ENCODE measurements around the gene PTPRT.

Gene PTPRT

DNA sequence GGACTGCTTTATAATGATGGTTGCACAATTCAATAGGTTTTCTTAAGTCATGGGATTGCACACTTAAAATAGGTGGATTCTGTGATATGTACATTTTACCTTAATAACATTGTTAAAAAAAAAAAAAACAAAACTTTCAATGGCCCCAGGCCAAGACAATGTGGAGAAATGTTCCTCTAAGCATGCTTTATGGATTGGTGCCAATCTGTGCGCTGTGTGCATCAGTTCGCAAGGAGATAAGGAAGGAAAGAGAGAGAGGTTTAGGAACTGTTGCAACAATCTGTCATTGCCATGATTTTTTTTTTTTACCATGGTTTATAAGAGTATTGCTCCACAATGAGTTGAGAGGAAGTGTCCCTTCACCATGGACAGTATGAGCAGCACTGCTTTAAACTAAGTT, 399.6 kb downstream of the PTPRT start:
- H3K9me3 ChIP-seq (ENCODE audit: insufficient read depth, low read length, severe bottlenecking) = no peaks in the 10 kb centered on the region
- H4K20me1 ChIP-seq (ENCODE audit: insufficient read depth, low read length) = no peaks in the 10 kb centered on the region
- peaks cover 7% of the 10 kb centered on the region for H3K27me3 ChIP-seq (ENCODE audit: insufficient read depth, low read length, poor library complexity)
- no peak overlapping the region for H3K4me2 ChIP-seq (ENCODE audit: insufficient read depth, low read length)
- no peak overlapping the region for H2AFZ ChIP-seq (ENCODE audit: low read depth, low read length)
- H3K4me1 ChIP-seq (ENCODE audit: insufficient read depth, low read length) = no peaks in the 10 kb centered on the region
- TF ChIP-seq, protein P1, sequence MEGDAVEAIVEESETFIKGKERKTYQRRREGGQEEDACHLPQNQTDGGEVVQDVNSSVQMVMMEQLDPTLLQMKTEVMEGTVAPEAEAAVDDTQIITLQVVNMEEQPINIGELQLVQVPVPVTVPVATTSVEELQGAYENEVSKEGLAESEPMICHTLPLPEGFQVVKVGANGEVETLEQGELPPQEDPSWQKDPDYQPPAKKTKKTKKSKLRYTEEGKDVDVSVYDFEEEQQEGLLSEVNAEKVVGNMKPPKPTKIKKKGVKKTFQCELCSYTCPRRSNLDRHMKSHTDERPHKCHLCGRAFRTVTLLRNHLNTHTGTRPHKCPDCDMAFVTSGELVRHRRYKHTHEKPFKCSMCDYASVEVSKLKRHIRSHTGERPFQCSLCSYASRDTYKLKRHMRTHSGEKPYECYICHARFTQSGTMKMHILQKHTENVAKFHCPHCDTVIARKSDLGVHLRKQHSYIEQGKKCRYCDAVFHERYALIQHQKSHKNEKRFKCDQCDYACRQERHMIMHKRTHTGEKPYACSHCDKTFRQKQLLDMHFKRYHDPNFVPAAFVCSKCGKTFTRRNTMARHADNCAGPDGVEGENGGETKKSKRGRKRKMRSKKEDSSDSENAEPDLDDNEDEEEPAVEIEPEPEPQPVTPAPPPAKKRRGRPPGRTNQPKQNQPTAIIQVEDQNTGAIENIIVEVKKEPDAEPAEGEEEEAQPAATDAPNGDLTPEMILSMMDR (IDR thresholded peaks at IDR 0.05; ENCODE audit: borderline replicate concordance, extremely low read depth, low read length, poor library complexity, severe bottlenecking) = no peak
- no peak for TF ChIP-seq EZH2 (IDR thresholded peaks at IDR 0.05; ENCODE audit: borderline replicate concordance, low read depth, low read length, severe bottlenecking)
- no peaks in the 10 kb centered on the region for H3K36me3 ChIP-seq (ENCODE audit: insufficient read depth, low read length)
- no peak overlapping the region for H3K4me3 ChIP-seq (ENCODE audit: low read depth in 1 of 2, low read length in 2 of 2)
- no peak for ATAC-seq (ENCODE audit: insufficient read depth, low read depth)
- no peak overlapping the region for H3K9ac ChIP-seq (ENCODE audit: low read depth, low read length)
- DNase-seq = no peak
- H3K27ac ChIP-seq (ENCODE audit: low read length) = no peak overlapping the region
- H3K79me2 ChIP-seq (ENCODE audit: insufficient read depth, low read length) = no peaks in the 10 kb centered on the region

GRCh38 chr20:42788707-42789106, 401.0 kb downstream of the PTPRT start:
- H4K20me1 ChIP-seq (ENCODE audit: insufficient read depth, low read length) = no peaks in the 10 kb centered on the region
- H3K9ac ChIP-seq (ENCODE audit: low read depth, low read length) = no peak overlapping the region
- H3K4me1 ChIP-seq (ENCODE audit: insufficient read depth, low read length) = no peaks in the 10 kb centered on the region
- H3K9me3 ChIP-seq (ENCODE audit: insufficient read depth, low read length, severe bottlenecking) = no peaks in the 10 kb centered on the region
- no peak overlapping the region for H3K4me3 ChIP-seq (ENCODE audit: low read depth in 1 of 2, low read length in 2 of 2)
- H3K27me3 ChIP-seq (ENCODE audit: insufficient read depth, low read length, poor library complexity) = peaks cover 4% of the 10 kb centered on the region
- no peak overlapping the region for H3K27ac ChIP-seq (ENCODE audit: low read length)
- no peak overlapping the region for H3K4me2 ChIP-seq (ENCODE audit: insufficient read depth, low read length)
- no peak for DNase-seq
- TF ChIP-seq, protein P1 (IDR thresholded peaks at IDR 0.05; ENCODE audit: borderline replicate concordance, extremely low read depth, low read length, poor library complexity, severe bottlenecking) = no peak
- no peaks in the 10 kb centered on the region for H3K36me3 ChIP-seq (ENCODE audit: insufficient read depth, low read length)
- no peak overlapping the region for H2AFZ ChIP-seq (ENCODE audit: low read depth, low read length)
- no peak for ATAC-seq (ENCODE audit: insufficient read depth, low read depth)
- no peaks in the 10 kb centered on the region for H3K79me2 ChIP-seq (ENCODE audit: insufficient read depth, low read length)

- no peak overlapping the region for H2AFZ ChIP-seq (ENCODE audit: low read depth, low read length)
- H3K4me2 ChIP-seq (ENCODE audit: insufficient read depth, low read length) = no peak overlapping the region
- DNase-seq (no peak), ATAC-seq (ENCODE audit: insufficient read depth, low read depth) (no peak)
- no peaks in the 10 kb centered on the region for H4K20me1 ChIP-seq (ENCODE audit: insufficient read depth, low read length)
- no peak for TF ChIP-seq EZH2 (IDR thresholded peaks at IDR 0.05; ENCODE audit: borderline replicate concordance, low read depth, low read length, severe bottlenecking)
- TF ChIP-seq, protein P1 (IDR thresholded peaks at IDR 0.05; ENCODE audit: borderline replicate concordance, extremely low read depth, low read length, poor library complexity, severe bottlenecking) = no peak
- H3K9ac ChIP-seq (ENCODE audit: low read depth, low read length) = no peak overlapping the region
- no peaks in the 10 kb centered on the region for H3K79me2 ChIP-seq (ENCODE audit: insufficient read depth, low read length)
- no peaks in the 10 kb centered on the region for H3K36me3 ChIP-seq (ENCODE audit: insufficient read depth, low read length)
- peaks cover 2% of the 10 kb centered on the region for H3K27me3 ChIP-seq (ENCODE audit: insufficient read depth, low read length, poor library complexity)
- H3K9me3 ChIP-seq (ENCODE audit: insufficient read depth, low read length, severe bottlenecking) = no peaks in the 10 kb centered on the region
- H3K4me3 ChIP-seq (ENCODE audit: low read depth in 1 of 2, low read length in 2 of 2) = no peak overlapping the region
- no peaks in the 10 kb centered on the region for H3K4me1 ChIP-seq (ENCODE audit: insufficient read depth, low read length)
- no peak overlapping the region for H3K27ac ChIP-seq (ENCODE audit: low read length)
These were observed 404.7 kb downstream of the PTPRT start for GRCh38 chr20:42785041-42785440.

DNA sequence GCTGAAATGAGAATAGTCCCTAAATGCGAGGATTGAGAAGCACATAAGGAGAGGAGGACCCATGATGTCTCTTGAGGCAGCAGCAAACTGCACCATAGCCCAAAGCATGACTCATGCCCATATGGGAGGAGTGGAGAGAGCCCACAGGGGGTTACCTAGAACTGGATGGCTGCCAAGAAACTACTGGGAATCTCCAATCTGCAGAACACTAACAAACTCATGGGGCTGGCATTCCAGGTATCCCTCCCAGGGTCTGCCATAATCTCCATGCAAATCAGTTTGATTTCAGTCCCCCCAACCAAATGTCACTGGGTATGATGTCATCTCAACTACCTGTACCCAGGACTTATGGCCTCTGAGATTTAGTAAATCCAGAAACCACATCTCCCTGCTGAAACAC, 410.5 kb downstream of the PTPRT start:
- Histone ChIP-seq H3K27ac (ENCODE audit: low read length) (no peak overlapping the region), H3K9ac (ENCODE audit: low read depth, low read length) (no peak overlapping the region), H3K9me3 (ENCODE audit: insufficient read depth, low read length, severe bottlenecking) (no peaks in the 10 kb centered on the region), H3K4me1 (ENCODE audit: insufficient read depth, low read length) (no peaks in the 10 kb centered on the region), H3K79me2 (ENCODE audit: insufficient read depth, low read length) (no peaks in the 10 kb centered on the region), H4K20me1 (ENCODE audit: insufficient read depth, low read length) (no peaks in the 10 kb centered on the region), H3K36me3 (ENCODE audit: insufficient read depth, low read length) (no peaks in the 10 kb centered on the region), H3K4me2 (ENCODE audit: insufficient read depth, low read length) (no peak overlapping the region), H3K27me3 (ENCODE audit: insufficient read depth, low read length, poor library complexity) (no peaks in the 10 kb centered on the region), H2AFZ (ENCODE audit: low read depth, low read length) (no peak overlapping the region), H3K4me3 (ENCODE audit: low read depth in 1 of 2, low read length in 2 of 2) (no peak overlapping the region)
- TF ChIP-seq EZH2 (IDR thresholded peaks at IDR 0.05; ENCODE audit: borderline replicate concordance, low read depth, low read length, severe bottlenecking) = no peak
- TF ChIP-seq, protein P1 (IDR thresholded peaks at IDR 0.05; ENCODE audit: borderline replicate concordance, extremely low read depth, low read length, poor library complexity, severe bottlenecking) = no peak
- ATAC-seq (ENCODE audit: insufficient read depth, low read depth) = no peak
- no peak for DNase-seq
